ENCODE results near the gene TEF. TPM values are rescaled to one million over a fixed set of nuclear protein-coding genes. Genes with fewer than 3 reads are reported as not detected.
"Not testable (repeated sequence)": the region's sequence is repeated elsewhere in the genome, so short reads cannot be mapped to it uniquely, and the experiment has no call there.

The TEF gene
- total RNA-seq, 2 experiments from 2014 or later: 1.7 to 1.9 TPM

- H3K36me3 Mint-ChIP-seq (ENCODE audit: low read depth): peaks cover 7% of the 10 kb centered on the region
- peaks cover 28% of the 10 kb centered on the region for H3K4me1 Mint-ChIP-seq (ENCODE audit: low read depth)
- CTCF ChIA-PET: no interaction called here
- peak overlapping the region; percentile 98 for H3K4me3 Mint-ChIP-seq
- intact Hi-C loops (cut with micrococcal nuclease): no loop called here
- no peaks in the 10 kb centered on the region for H3K9me3 Mint-ChIP-seq
- H3K27ac Mint-ChIP-seq: no peak overlapping the region
- no peak for DNase-seq
- H3K27me3 Mint-ChIP-seq (ENCODE audit: low read depth): no peaks in the 10 kb centered on the region
Measured at GRCh38 chr22:41415554-41415953, 33.8 kb downstream of the TEF start.

GRCh38 chr22:41417622-41418390, 36.1 kb downstream of the TEF start:
- H3K9me3 Mint-ChIP-seq: no peaks in the 10 kb centered on the region
- DNase-seq: no peak
- peaks cover 4% of the 10 kb centered on the region for H3K36me3 Mint-ChIP-seq (ENCODE audit: low read depth)
- no peak overlapping the region for H3K27ac Mint-ChIP-seq
- peaks cover 18% of the 10 kb centered on the region for H3K4me1 Mint-ChIP-seq (ENCODE audit: low read depth)
- intact Hi-C loops (cut with micrococcal nuclease): no loop called here
- CTCF ChIA-PET: interaction anchor here (0.6 to 1.6 kb wide), 3 partner anchors 15 to 120 kb away, joined by 4 to 8 read pairs (median 6); no protein-coding TSS in a partner anchor
- H3K4me3 Mint-ChIP-seq: no peak overlapping the region
- no peaks in the 10 kb centered on the region for H3K27me3 Mint-ChIP-seq (ENCODE audit: low read depth)

DNA sequence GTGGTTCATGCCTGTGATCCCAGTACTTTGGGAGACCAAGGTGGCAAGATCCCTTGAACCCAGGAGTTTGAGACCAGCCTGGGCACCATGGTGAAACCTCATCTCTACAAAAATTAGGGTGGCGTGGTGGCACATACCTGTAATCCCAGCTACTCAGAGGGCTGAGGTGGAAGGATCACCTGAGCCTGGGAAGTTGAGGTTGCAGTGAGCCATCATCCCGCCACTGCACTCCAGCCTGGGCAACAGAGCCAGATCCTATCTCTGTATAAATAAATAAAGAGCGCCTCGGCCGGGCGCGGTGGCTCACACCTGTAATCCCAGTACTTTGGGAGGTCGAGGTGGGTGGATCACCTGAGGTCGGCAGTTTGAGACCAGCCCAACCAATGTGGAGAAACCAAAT, 37.0 kb downstream of the TEF start:
- H3K27ac Mint-ChIP-seq: no peak overlapping the region
- intact Hi-C loops (cut with micrococcal nuclease): no loop called here
- H3K27me3 Mint-ChIP-seq (ENCODE audit: low read depth): no peaks in the 10 kb centered on the region
- DNase-seq: no peak
- H3K4me3 Mint-ChIP-seq: no peak overlapping the region
- CTCF ChIA-PET: interaction anchor here (0.6 to 0.7 kb wide), 2 partner anchors 99 to 119 kb away, joined by 4 to 6 read pairs; no protein-coding TSS in a partner anchor
- H3K9me3 Mint-ChIP-seq: no peaks in the 10 kb centered on the region
- peaks cover 18% of the 10 kb centered on the region for H3K4me1 Mint-ChIP-seq (ENCODE audit: low read depth)
- H3K36me3 Mint-ChIP-seq (ENCODE audit: low read depth): peaks cover 4% of the 10 kb centered on the region

DNA sequence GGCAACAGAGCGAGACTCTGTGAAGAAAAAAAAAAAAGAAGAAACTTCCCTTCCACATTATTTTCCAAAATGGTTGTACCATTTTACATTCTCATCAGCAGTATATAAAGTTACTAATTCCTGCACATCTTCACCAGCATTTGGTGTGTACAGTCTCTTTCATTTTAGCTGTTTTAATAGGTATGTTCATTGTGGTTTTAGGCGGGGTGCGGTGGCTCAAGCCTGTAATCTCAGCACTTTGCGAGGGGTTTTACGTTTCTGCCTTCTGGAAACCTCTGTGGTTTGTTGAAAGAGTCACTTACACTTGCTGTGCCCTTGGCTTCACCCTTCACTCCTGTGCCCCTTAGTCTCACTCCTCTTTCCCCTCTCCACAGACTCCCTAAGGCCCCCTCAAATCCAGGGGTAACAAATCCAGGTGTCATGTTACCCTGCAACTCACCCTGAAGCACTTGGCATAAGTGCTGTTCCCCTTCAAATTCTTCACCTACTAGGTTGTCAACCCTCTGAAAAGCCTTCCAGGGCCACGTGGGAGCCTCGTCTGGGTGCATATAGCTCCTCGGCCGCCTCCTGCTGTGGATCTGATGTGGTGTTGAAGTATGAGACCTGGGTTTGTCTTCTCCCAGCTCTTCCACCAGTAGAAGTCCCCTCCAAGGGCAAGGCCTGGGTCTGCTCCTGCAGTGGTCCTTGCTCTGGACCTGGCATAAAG, 44.1 kb downstream of the TEF start:
- Mint-ChIP-seq H3K27me3 (ENCODE audit: low read depth) (no peaks in the 10 kb centered on the region), H3K27ac (peak overlapping the region; percentile 66), H3K9me3 (no peaks in the 10 kb centered on the region), H3K36me3 (ENCODE audit: low read depth) (peaks cover 11% of the 10 kb centered on the region), H3K4me1 (ENCODE audit: low read depth) (peaks cover 13% of the 10 kb centered on the region), H3K4me3 (no peak overlapping the region)
- intact Hi-C loops (cut with micrococcal nuclease): no loop called here
- DNase-seq: peak; percentile 68
- CTCF ChIA-PET: interaction anchor here (0.6 to 1.5 kb wide), 4 partner anchors 9 to 146 kb away, joined by 3 to 5 read pairs (median 4); no protein-coding TSS in a partner anchor

DNA sequence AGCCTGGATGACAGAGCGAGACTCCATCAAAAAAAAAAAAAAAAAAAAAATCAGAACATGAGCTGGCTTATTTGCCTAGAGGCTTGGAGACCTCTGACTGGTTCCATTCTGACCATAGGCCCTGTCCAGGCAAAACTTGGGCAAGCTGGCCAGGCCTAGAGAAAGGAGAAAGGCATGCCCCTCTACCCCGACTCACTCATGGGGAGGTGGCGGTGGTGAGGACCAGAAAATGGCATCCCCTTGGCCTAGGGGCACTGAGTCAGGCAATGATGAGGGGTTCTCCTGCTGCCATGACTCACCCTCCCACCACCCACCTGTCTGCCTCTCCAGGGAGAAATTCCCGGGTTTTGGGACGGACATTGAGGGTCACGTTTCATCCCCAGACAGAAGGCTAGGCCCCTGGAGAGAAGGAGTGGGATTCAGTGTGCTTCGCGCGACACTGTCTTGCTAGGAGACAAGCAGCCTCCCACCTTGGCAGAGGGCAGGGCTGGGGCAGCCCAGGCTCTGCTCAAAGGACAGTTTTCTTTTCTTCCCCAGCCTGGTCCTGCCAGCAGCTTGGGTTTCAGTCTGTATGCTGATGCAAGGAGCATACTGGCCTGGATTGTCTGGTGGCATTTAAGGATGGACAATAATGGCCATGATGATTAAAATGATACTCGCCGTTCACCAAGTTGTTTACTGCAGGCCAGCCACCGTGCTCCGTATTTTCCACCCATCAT, 47.6 kb downstream of the TEF start:
- Mint-ChIP-seq H3K36me3 (ENCODE audit: low read depth) (peaks cover 16% of the 10 kb centered on the region), H3K4me3 (no peak overlapping the region), H3K27me3 (ENCODE audit: low read depth) (no peaks in the 10 kb centered on the region), H3K4me1 (ENCODE audit: low read depth) (peaks cover 13% of the 10 kb centered on the region), H3K27ac (no peak overlapping the region), H3K9me3 (no peaks in the 10 kb centered on the region)
- CTCF ChIA-PET: no interaction called here
- intact Hi-C loops (cut with micrococcal nuclease): no loop called here
- DNase-seq: no peak

DNA sequence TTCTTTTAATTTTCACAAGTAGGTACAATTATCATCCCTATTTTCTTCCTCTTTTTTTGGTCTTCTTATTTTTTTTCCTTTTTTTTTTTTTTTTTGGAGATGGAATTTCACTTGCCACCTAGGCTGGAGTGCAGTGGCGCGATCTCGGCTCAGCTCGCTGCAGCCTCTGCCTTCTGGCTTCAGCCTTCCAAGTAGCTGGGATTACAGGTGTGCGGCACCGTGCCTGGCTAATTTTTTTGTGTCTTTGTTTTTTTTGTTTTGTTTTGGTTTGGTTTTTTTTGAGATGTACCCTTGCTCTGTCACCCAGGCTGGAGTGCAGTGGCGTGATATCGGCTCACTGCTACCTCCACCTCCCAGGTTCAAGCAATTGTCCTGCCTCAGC, 48.2 kb downstream of the TEF start:
- Mint-ChIP-seq H3K9me3 (no peaks in the 10 kb centered on the region), H3K4me3 (no peak overlapping the region), H3K27me3 (ENCODE audit: low read depth) (no peaks in the 10 kb centered on the region), H3K36me3 (ENCODE audit: low read depth) (peaks cover 16% of the 10 kb centered on the region), H3K27ac (no peak overlapping the region), H3K4me1 (ENCODE audit: low read depth) (peaks cover 13% of the 10 kb centered on the region)
- CTCF ChIA-PET: no interaction called here
- DNase-seq: no peak
- intact Hi-C loops (cut with micrococcal nuclease): no loop called here

DNA sequence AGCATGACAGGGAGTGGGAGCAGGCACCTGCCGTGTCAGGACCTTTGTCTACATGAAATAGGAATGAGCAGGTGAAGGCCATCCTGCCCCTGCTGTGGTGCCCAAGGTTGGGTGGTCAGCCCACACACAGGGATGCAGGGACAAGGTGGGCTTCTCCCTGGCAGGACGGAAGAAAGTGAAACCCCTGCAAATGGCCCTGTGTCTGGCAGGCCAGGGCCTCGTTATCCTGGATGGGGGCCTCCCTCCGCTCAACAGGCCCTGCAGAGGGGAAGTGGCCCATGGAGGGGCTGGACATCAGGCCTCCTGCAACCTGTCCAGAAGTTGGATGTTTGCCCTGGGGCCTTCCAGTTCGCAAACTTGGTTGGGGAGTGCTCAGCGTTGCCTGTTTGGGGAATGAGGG, 49.9 kb downstream of the TEF start:
- CTCF ChIA-PET: no interaction called here
- H3K36me3 Mint-ChIP-seq (ENCODE audit: low read depth): peaks cover 16% of the 10 kb centered on the region

GRCh38 chr22:41433480-41433879, 51.7 kb downstream of the TEF start:
- intact Hi-C loops (cut with micrococcal nuclease); H3K27ac Mint-ChIP-seq; H3K4me3 Mint-ChIP-seq; DNase-seq; H3K4me1 Mint-ChIP-seq (ENCODE audit: low read depth); CTCF ChIA-PET; H3K27me3 Mint-ChIP-seq (ENCODE audit: low read depth); H3K9me3 Mint-ChIP-seq: not testable (repeated sequence)
- H3K36me3 Mint-ChIP-seq (ENCODE audit: low read depth): peaks cover 22% of the 10 kb centered on the region

More for the DNA sequence above, 49.9 kb downstream of the TEF start:
- intact Hi-C loops (cut with micrococcal nuclease): no loop called here
- Mint-ChIP-seq H3K9me3 (no peaks in the 10 kb centered on the region), H3K4me3 (no peak overlapping the region), H3K27ac (no peak overlapping the region), H3K27me3 (ENCODE audit: low read depth) (no peaks in the 10 kb centered on the region), H3K4me1 (ENCODE audit: low read depth) (peaks cover 3% of the 10 kb centered on the region)
- DNase-seq: no peak

- Mint-ChIP-seq H3K27ac (peak overlapping the region; percentile 36), H3K36me3 (ENCODE audit: low read depth) (peaks cover 22% of the 10 kb centered on the region)
- H3K4me1 Mint-ChIP-seq (ENCODE audit: low read depth); CTCF ChIA-PET; H3K9me3 Mint-ChIP-seq; H3K27me3 Mint-ChIP-seq (ENCODE audit: low read depth); intact Hi-C loops (cut with micrococcal nuclease); DNase-seq; H3K4me3 Mint-ChIP-seq: not testable (repeated sequence)
Measured at GRCh38 chr22:41434361-41435003, 52.7 kb downstream of the TEF start.

DNA sequence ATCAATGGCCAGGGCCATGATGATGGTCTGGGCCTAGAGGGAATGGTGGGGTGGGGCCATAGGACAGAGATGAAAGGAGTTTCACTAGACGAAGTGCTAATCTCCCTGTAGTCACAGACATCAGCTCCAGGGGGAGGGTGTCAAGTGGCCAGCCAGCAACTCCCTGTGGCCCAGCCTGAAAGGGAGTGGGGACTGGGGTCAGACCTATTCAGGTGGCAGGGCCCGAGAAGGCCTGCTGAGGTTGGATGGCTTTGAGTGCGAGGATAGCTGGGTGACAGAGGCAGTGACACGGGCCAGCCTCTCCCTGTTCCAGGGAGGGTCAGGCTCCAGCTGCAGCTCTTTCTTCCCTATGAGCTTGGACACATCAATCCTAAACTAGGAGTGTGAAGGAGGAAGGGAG, 53.8 kb downstream of the TEF start:
- H3K27ac Mint-ChIP-seq: no peak overlapping the region
- H3K27me3 Mint-ChIP-seq (ENCODE audit: low read depth): no peaks in the 10 kb centered on the region
- H3K36me3 Mint-ChIP-seq (ENCODE audit: low read depth): peaks cover 22% of the 10 kb centered on the region
- peaks cover 4% of the 10 kb centered on the region for H3K4me1 Mint-ChIP-seq (ENCODE audit: low read depth)
- intact Hi-C loops (cut with micrococcal nuclease): no loop called here
- H3K9me3 Mint-ChIP-seq: no peaks in the 10 kb centered on the region
- H3K4me3 Mint-ChIP-seq: no peak overlapping the region
- CTCF ChIA-PET: no interaction called here
- DNase-seq: no peak

GRCh38 chr22:41436322-41437113, 54.8 kb downstream of the TEF start:
- DNase-seq: no peak
- peaks cover 23% of the 10 kb centered on the region for H3K36me3 Mint-ChIP-seq (ENCODE audit: low read depth)
- no peaks in the 10 kb centered on the region for H3K27me3 Mint-ChIP-seq (ENCODE audit: low read depth)
- H3K27ac Mint-ChIP-seq: no peak overlapping the region
- CTCF ChIA-PET: interaction anchor here (0.6 to 1.5 kb wide), 2 partner anchors 33 to 82 kb away, joined by 3 to 6 read pairs; no protein-coding TSS in a partner anchor
- H3K4me1 Mint-ChIP-seq (ENCODE audit: low read depth): peaks cover 4% of the 10 kb centered on the region
- no peak overlapping the region for H3K4me3 Mint-ChIP-seq
- intact Hi-C loops (cut with micrococcal nuclease): no loop called here
- H3K9me3 Mint-ChIP-seq: no peaks in the 10 kb centered on the region

All from activated naive CD4-positive, alpha-beta T cell treated with anti-CD3 and anti-CD28 coated beads for 36 hours (primary cell).